ENCODE measurements around the gene DDTL. TPM values are rescaled to one million over a fixed set of nuclear protein-coding genes. Genes with fewer than 3 reads are reported as not detected.

The DDTL gene
- total and polyA plus RNA-seq, 2 of the 8 experiments (the other 6 are each of a cell fraction or from before 2014, with no cell fraction given), result 2.1 to 3.1 TPM

GRCh38 chr22:24010018-24010391, 43.3 kb downstream of the DDTL start (continued):
- TF ChIP-seq POU5F1 (IDR thresholded peaks at IDR 0.05; ENCODE audit: low read depth, low read length) (no peak), CREB1 (IDR thresholded peaks at IDR 0.05) (no peak), CTBP2 (IDR thresholded peaks at IDR 0.05; ENCODE audit: borderline replicate concordance, insufficient read depth, insufficient read length, low read length) (no peak), BACH1 (IDR thresholded peaks at IDR 0.05; ENCODE audit: low read length) (no peak), RXRA (IDR thresholded peaks at IDR 0.05; ENCODE audit: insufficient read depth, low read depth, low read length) (no peak)

Data from H1 (cell line).